Stimulated activated CD8-positive, alpha-beta memory T cell treated with anti-CD3 and anti-CD28 coated beads, Interleukin-12 subunit alpha, Interleukin-12 subunit beta, amount 100 ng/mL, for 24 hours (primary cell): ENCODE measurements around the gene IQGAP1.
"Not testable (repeated sequence)": the region's sequence is repeated elsewhere in the genome, so short reads cannot be mapped to it uniquely, and the experiment has no call there.

Experiments used
- DNase-seq: peaks from one replicate; pipeline ENCODE4 v3.0.0-alpha.2; 2020; ENCODE audit errors: extremely low read depth

Gene IQGAP1

GRCh38 chr15:90481023-90481422, 93.0 kb downstream of the IQGAP1 start:
- no peak for DNase-seq

- no peak for DNase-seq
Observed at GRCh38 chr15:90482124-90483011, 94.3 kb downstream of the IQGAP1 start.

GRCh38 chr15:90483012-90483307, 94.9 kb downstream of the IQGAP1 start:
- DNase-seq, result no peak

- DNase-seq, result no peak
Observed at GRCh38 chr15:90483637-90484036, 95.6 kb downstream of the IQGAP1 start.

GRCh38 chr15:90487186-90487585, 99.1 kb downstream of the IQGAP1 start:
- no peak for DNase-seq

- no peak for DNase-seq
Observed at GRCh38 chr15:90489514-90489913, 101.5 kb downstream of the IQGAP1 start.

- no peak for DNase-seq
Observed at GRCh38 chr15:90489944-90490343, 101.9 kb downstream of the IQGAP1 start.

- DNase-seq, result no peak
Observed at GRCh38 chr15:90493647-90494046, 105.6 kb downstream of the IQGAP1 start.

- no peak for DNase-seq
Observed at GRCh38 chr15:90495067-90495466, 107.0 kb downstream of the IQGAP1 start.

- DNase-seq, result no peak
Observed at GRCh38 chr15:90496791-90497190, 108.7 kb downstream of the IQGAP1 start.

- no peak for DNase-seq
Observed at GRCh38 chr15:90497376-90497775, 109.3 kb downstream of the IQGAP1 start.

GRCh38 chr15:90497912-90498311, 109.9 kb downstream of the IQGAP1 start:
- no peak for DNase-seq

GRCh38 chr15:90500171-90500570, 112.1 kb downstream of the IQGAP1 start:
- no peak for DNase-seq

GRCh38 chr15:90501898-90502297, 113.9 kb downstream of the IQGAP1 start:
- no peak for DNase-seq

GRCh38 chr15:90510781-90511180, 122.7 kb downstream of the IQGAP1 start:
- not testable (repeated sequence) for DNase-seq

- not testable (repeated sequence) for DNase-seq
Observed at GRCh38 chr15:90511211-90511618, 123.2 kb downstream of the IQGAP1 start.

GRCh38 chr15:90512276-90512675, 124.2 kb downstream of the IQGAP1 start:
- DNase-seq, result no peak

- DNase-seq, result no peak
Observed at GRCh38 chr15:90512981-90513380, 124.9 kb downstream of the IQGAP1 start.

GRCh38 chr15:90513448-90513847, 125.4 kb downstream of the IQGAP1 start:
- DNase-seq, result no peak

- DNase-seq, result not testable (repeated sequence)
Observed at GRCh38 chr15:90513893-90514292, 125.9 kb downstream of the IQGAP1 start.

GRCh38 chr15:90519688-90520087, 131.6 kb downstream of the IQGAP1 start:
- DNase-seq, result no peak

- DNase-seq, result no peak
Observed at GRCh38 chr15:90520365-90520764, 132.3 kb downstream of the IQGAP1 start.

- no peak for DNase-seq
Observed at GRCh38 chr15:90523373-90523772, 135.3 kb downstream of the IQGAP1 start.
